Mesenteric fat pad (tissue), 1 donor: Measurements from ENCODE around the gene RANBP3L. TPM values are rescaled to one million over a fixed set of nuclear protein-coding genes. Genes with fewer than 3 reads are reported as not detected.
"Not testable (repeated sequence)": the region's sequence is repeated elsewhere in the genome, so short reads cannot be mapped to it uniquely, and the experiment has no call there.

Experiments used
- DNase-seq: peaks from one replicate; pipeline ENCODE4 v3.0.0-alpha.2; 2020; ENCODE audit warnings: low spot score
- long read RNA-seq: library from polyadenylated mRNA; unstranded; transcript quantifications from one replicate; pipeline ENCODE4 v2.0.0, GENCODE V29; 2020
- total RNA-seq: library from RNA; stranded (reverse); fragmentation: NEBNext Ultra II Directional; extraction: Animal tissue kit (Norgen Biotek cat#: 25700); gene quantifications from one replicate; pipeline ENCODE4 v1.2.1, GENCODE V29; 2021
- donor health status: DM: yes; HTN: yes; CAD: no.

Gene RANBP3L, protein sequence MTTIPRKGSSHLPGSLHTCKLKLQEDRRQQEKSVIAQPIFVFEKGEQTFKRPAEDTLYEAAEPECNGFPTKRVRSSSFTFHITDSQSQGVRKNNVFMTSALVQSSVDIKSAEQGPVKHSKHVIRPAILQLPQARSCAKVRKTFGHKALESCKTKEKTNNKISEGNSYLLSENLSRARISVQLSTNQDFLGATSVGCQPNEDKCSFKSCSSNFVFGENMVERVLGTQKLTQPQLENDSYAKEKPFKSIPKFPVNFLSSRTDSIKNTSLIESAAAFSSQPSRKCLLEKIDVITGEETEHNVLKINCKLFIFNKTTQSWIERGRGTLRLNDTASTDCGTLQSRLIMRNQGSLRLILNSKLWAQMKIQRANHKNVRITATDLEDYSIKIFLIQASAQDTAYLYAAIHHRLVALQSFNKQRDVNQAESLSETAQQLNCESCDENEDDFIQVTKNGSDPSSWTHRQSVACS
- not detected for total RNA-seq
- long read RNA-seq, result 0 reads

DNA sequence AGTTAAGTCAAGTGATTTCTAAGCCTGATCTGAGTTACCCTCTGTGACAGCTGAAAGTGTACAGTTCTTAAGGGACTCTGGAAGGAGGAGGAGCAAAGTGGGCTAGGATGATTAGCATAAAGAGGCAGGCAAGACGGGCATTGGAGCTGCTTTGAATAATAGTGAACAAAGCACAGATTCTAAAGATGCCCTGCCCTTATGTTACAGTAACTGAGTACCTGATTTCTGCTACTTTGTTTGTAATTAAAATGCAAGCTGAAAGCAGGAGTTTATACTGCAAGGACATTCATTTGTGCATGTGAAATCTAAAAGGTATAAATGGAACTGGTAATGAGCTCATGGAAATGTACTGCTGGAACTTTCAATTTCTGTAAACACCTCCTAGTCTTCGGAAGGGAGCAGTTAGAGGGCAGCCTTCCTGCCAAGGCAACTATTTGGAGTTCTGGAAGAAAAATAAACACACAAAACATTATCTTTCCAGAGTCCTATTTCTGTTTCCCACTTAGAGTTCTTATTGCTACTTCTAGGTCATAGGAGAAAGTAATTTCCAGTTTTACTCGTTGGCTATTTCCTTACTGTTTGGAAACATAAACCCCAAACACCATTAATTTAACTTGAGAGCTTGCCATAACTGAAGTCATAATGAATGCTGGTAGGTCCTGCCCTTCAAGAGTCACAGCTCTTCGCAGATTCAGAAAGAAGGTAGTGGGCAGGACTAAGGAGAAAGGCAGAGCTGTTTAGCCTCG is at the start of gene RANBP3L:
Gene RANBP3L, minus strand, starts transcription at position 45 of the 746 bp plus-strand sequence. CDS start 486 bp downstream, outside the sequence.
- DNase-seq, result no peak

DNA sequence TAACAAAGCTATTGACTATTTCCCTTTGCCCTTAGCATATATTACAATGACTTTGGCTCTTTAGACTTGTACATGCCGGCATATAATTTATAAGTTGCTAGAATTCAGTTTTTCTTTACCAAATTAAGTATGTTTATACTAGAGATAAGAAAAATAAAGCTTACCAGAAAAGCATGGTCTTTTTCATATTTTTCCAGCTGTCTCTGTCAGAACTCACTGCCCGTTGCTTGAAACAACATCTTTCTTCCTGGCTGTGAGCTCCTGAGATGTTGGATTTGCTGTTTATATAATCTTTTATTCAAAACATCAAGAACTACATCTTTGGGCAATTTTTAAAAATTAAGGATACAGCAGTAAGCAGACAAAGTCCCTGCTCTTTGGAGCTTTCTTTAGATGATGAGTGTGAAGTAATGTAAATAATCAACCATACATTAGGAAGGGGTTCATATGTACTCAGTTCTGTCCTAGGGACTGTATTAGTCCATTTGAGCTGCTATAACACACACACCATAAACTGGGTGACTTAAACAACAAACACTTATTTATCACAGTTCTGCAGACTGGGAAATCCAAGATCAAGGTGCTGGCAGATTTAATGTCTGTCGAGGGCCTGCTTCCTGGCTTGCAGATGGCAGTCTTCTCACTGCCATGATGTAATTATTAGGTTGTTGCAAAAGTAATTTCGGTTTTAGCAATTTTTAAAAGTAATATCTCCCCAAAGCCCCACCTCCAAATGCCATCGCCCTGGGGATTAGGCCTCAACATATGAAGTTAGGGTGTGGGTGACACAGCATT is 45.4 kb upstream of the RANBP3L start:
- no peak for DNase-seq

DNA sequence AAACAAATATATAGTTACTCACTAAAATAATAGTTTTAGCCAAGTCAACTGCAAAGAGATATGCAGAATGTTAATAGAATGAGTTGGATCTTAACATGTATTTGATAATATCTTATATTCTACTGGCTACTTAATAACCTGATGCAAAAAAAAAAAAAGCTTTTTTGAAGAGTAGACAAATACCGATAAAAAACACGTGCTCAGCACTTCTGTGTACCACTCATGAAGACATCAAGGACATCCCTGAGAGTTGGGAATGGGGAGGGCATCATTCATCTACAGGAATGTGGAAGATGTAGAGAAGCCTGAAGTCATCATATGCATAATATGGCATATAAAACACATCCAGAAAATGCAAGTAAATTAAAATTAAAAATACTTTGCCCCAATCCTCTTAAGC is 43.2 kb upstream of the RANBP3L start:
- no peak for DNase-seq

DNA sequence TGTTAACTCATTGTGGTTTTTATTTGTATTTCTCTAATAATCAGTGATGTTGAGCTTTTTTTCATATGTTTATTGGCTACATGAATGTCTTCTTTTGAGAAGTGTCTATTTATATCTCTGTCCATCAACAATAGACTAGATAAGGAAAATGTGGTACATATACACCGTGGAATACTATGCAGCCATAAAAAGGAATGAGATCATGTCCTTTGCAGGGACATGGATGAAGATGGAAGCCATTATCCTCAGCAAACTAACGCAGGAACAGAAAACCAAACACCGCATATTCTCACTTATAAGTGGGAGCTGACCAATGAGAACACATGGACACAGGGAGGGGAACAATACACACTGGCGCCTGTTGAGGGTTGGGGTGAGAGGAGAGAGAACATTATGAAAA is 40.0 kb upstream of the RANBP3L start:
- not testable (repeated sequence) for DNase-seq

DNA sequence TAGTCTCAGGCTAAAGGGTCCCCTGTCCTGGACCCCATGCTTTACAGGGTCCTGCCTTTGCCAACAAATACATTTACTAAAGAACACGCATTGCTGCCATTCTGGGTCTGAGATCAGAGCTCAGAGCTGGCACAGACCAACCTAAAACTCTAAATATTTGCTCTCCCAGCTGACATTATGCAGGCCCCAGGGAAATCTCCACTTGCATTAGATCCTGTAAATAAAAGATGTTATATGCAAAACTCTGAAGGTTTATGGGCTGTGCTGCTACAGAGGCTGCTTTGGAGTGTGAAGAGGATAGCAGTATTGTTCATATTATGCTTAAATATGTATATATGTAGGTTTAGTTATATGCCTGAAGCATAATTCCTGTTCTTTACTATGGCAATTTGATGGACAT is 35.9 kb upstream of the RANBP3L start:
- DNase-seq, result no peak

DNA sequence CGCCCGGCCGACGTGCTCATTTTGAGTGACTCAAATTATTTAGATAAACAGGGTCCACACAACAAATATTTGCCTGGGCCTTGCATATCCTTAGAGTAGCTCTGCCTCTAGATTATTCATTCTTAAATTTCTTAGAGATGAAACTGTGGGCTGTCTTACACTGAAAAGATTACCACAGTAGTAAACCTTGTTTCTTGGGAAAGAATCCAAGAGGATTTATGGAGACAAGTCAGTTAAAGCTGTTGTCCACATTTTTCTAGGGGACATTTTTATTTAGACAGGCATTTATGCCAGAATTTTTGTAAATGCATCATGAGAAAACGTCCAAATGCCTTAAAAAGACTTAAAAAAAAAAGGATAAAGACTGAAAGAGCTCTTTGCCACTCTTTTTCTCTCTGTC is 32.6 kb upstream of the RANBP3L start:
- no peak for DNase-seq

DNA sequence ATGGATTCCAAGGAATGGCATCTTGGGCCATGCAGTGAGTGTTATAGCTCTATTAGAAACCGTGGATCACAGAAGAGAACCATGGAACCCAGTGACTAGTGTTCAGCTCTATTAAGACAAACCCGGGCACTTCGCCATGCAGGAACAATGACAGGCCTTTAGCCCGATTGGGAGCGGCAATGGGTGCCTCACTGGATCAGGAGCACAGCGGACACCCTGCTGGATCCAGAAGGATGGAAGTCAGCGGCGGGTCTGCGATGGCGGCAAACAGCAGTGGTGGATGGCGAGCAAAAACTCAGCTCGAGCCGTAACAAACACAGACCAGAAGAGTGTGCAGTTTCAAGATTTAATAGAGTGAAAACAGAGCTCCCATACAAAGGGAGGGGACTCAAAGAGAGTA is 31.0 kb upstream of the RANBP3L start:
- DNase-seq, result not testable (repeated sequence)

DNA sequence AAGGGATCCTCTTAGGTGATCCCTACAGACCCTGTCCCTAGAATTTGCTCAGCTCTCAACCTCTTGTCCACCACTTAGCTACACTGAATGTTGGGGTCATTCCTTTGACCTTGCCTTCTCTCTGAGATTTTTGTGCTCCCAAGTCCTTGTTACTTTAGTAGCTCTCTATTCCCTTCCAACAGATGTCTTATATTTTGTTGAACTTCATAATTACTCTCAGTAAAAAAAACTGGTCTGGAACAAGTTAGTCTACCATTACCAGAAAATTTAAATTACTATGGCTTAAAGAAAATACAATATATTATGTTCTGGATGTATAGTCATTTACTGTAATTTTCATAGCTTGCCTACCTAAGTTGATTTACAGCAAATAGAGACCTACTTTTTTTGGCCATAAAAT is 23.5 kb upstream of the RANBP3L start:
- no peak for DNase-seq

DNA sequence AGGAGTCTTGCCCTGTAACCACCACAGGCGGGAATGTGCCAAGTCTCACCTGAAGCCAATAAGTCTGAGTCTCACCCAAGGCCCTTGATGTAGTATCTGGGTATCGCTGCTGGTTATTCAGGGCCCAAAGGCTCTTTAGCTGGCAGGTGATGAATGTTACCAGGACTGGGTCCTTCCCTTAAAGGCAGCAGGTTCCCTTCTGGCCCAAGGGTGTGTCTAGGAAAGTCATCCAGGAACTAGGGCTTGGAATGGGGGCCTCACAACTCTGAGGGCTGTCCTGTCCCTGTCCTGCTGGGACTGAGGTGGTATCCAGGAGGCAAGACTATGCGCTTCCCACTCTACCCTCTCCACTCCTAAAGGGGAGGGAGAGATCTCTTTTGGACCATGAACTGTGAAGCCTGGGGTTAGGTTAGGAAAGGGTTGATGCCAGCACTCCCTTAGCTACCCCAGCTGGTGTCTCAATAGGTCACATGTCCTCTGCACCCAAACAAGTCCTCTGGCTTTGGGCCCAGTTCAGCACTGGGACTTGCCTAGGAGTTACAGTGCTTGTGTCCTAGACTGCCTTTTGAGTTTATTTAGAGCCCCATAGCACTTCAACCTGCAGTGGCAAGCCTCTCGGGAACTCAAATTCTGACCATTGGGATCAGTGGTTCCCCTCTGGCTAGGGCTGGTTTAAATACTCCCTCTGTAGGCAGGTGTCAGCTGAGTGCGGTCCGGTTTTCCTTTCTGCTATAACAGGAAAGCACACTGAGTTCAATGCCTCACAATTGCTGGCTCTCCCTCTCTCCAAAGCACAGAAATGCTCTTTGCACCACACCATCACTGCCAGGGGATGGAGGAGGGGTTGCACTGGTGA is 22.5 kb upstream of the RANBP3L start:
- no peak for DNase-seq

DNA sequence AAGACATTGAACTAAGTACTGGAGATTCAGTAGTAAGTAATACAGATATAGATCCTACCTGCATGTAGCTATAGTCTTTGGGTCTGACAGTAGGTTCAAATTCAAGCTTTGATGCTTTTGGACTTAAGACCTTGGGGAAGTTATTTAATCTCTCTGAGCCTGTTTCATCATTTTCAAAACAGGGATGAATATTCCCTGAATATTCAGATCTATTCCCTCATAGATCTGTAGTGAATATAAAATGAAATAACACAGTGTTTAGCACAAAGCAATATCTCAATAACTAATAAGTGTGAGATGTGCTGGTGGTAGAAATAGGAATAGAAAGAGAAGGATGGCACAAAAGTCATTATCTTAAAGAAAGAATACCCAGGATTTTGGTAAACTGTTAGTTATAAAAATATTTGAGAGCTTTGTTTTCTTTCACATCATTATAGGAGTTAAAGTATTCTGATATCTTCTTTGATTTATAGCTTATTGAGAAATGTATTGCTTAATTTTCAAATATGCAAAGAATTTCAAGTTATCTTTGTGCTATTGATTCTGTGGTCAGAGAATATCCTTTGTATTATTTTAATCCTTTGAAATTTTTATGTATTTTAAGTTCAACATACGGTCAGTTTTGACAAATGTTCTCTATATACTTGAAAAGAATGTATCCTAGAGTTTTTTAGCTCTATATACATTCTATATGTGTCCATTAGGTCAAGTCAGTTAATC is 11.4 kb upstream of the RANBP3L start:
- no peak for DNase-seq

DNA sequence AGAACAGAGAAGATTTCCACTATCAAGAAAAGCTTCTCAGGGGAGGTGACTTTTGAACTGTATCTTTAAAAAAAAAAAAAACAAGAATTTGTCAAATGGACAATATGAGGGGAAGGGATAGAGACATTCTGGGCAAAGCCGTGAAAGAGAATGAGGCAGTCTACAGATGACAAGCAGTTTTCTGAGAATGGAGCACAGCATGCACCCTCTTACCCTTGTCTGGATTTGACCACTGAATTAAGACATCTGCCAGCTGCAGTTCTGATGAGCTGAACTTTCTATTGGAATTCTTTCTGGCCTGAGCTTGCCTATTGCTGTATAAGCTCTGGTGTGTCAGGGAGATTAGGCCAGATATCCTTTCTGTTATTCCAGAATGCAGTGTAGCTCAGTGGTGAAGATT is 10.3 kb upstream of the RANBP3L start:
- no peak for DNase-seq

DNA sequence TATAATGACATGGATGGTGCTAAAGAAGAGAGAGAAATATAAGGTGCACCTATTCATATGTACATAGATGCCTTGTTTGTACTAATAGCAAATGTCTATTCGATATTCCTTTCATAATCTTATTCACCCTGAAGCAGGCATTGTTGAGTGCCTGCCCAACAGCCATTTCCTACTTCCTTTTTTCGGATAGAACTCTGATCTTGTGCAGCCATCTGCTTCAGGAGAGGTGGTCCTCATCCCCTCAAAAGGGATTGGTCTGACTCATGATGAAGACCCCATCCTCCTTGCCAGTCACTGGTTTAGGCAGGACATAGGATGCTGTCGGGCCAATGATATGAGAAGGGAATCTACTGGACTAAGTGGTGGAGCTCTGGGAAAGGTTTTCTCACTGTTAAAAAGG is 8.4 kb upstream of the RANBP3L start:
- no peak for DNase-seq

DNA sequence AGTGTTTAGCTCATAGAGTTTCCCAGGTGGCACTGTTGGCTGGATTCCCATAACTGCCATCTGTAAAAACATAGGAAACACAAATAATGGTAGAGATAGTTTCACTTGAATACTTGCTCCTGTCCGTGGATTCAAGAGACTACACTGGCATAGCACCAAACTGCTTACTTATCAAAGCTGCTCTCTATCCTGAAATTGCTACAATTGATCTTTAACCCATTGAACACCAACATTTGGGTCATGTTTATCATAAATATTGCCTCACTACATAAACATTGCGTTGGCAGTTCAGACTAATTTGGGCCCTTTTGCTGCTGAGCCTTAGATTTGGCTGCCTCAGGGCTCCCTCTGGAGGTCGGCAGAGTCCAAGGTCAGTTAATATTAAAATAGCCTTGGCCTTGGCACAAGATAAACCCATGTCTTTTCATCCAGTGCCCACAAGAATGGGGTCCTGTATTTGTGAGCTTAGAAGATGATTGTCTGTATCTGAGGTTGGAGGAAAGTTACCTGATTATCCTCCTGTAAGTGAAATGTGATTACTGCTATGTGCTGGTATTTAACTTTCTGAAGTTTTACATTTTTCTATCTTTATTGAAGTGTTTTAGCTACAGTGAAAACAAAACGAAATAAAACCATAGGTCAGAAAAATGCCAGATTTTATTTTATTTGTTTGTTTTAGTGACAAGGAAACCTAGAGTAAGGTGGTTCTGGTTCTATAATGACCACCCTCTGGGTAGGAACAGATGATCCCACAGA is 4.0 kb upstream of the RANBP3L start:
- no peak for DNase-seq

DNA sequence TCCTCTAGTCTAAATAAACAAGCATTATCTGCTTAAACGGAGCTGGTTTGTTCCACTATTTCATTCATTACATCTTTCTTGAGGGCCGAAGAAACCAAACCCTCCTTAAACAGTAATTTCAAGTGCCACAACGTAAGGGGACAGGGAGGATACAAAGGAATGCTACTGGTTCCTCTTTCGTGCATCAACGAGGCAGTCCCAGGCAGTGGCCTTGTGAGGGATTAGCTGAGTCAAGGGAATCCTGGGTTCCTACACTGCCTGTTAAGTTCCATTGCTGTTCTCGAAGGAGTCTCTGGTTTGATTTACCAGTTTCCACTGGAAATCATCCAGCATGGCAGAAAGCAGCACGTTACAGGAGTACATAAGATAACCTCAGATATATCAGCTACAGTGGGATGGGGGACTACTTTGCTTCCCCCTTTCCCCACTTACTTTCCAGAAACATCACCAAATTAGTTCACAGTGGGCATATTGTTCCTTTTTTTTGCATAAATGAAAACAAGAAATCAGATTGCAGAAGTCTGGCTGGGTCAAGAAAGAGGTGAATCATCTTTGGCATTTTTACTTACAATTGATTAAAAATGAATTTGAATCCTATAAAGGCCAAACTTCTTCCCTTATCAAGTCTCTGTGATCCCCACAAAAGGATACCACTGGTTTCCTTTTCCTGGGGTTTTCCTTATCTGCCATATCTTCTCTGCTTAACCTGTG is 2.5 kb upstream of the RANBP3L start:
- no peak for DNase-seq

DNA sequence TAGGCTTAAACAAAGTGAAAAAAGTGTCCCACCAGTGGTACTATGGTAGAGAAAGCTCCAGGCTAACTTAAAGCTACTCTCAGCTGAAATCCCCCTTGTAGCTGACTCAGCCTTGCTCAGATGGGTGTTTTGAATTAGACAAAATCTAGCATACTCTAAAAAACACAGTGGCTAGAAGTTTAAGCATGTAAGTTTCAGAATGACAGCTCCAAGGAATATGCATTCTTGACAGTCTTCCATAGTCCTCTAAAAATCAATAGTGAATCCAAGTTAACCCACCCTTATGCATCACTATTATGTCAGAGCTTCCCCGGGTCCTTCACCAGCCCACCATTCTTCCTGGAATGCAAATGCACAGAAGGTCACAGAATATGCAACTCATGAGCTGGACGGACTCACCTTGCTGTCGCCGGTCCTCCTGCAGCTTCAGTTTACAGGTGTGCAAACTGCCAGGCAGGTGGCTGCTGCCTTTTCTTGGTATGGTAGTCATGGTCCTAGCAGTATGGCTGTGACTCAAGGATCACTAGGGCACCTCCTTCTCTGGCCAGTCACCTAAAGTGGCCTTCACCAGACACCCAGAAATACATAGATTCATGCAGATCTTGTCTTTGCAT is 668 bp downstream of the RANBP3L start:
- DNase-seq, result no peak

DNA sequence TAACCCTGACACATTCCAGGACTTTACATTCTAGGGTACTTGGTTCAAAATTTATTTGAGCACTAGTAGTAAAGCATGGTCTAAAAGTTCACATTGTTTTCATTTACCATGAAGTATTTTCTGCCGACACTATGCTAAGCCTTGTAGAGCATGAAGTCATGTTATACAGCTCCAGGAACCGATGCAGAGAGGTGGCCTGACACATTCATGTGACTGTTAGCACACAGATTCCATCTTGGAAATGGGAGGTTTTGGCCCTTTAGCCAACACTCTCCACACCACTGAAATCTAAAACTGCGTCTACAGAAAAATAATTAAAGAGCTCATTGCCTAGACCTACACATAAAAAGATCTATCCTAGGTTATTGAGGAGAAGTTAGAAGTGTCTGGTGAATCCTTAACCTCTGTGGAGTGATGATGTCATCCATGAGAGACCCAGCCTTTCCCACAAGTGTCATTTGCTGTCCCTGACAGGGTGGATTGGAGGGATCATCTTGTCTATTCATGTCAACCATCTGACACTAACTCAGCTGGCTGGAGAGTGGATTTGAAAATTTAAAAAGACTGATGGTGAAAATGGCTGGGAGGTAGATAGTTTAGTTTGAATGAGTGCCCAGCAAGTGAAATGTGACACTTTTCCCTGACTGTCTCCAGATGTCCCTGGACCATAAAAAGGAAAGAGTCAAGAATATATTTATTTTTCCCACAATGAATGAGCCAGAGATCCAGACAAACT is 1.3 kb downstream of the RANBP3L start:
- no peak for DNase-seq

DNA sequence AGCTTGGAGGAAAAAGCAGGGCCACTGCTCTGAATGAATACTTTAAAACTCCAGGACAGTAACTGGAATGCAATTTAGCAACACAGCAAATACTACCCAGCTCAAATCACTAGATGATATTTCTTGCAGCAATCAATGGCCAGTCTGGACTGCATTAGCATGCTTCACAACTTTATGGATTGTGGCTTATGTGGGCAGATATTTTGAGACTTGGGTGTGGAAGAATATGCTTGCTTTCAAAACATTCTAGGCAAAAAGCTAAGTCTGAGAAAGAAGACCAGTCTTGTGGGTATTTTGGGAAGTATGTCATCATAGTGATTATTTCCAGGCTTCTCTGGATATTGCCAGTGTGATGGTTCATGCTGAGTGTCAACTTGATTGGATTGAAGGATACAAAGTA is 3.1 kb downstream of the RANBP3L start:
- DNase-seq, result no peak

DNA sequence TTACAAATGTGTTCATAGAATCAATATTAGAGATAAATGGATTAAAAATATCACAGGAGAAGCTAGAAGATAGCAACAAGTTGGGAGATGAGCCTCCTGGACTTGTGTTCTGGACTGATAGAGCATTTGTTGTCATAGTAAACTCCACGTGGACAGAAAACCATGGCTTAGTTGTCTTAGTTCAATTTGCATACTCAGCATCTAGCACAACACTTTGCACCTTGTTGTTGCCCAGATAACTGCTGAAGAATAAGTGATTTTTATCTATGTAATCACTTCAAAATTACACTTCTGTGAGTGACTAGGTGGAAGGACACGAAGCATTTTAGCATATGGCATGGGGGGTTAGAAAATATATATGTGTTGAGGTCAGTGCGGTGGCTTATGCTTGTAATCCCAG is 4.0 kb downstream of the RANBP3L start:
- DNase-seq, result no peak
